GM18526 (cell line): ENCODE data around the gene PEPD.

Experiments used
- POLR2A ChIP-seq: IDR thresholded peaks from 3 replicates; pipeline ENCODE4 v1.6.1; 2011; ENCODE audit not compliant: insufficient read length; ENCODE audit errors: extremely low read depth

PEPD gene

GRCh38 chr19:33522371-33522662 lies 726 bp upstream of the PEPD start:
- TF ChIP-seq POLR2A, result no peak

- TF ChIP-seq POLR2A, result no peak
These were observed 629 bp downstream of the PEPD start for GRCh38 chr19:33520844-33521479.

DNA sequence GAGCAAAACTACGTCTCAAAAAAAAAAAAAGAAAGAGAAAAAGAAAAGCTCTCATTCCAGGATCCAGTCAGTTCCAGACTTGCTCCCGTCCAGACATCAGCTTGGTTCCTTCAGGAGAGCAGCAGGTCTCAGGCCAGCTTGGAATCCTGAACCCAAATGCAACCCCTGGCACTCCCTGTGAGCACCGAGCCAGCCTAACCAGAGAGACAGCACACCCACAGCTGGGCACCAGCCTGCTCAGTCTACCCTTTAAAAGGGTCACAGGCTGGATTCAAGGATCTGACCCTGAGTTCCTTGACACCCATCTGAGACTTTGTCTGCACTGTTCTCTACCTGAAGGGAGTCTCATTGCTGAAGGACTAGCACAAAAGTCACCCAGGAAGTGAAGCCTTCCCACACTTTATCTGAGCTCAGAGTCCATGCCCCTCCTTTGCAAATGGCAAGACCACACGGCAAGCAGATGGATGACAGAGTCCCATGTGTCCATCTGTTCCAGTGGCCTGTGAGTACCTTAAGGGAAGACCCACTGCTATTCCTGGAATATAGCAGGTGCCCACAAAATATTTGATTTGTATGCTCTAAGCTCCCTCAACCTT lies 1.4 kb downstream of the PEPD start:
- no peak for TF ChIP-seq POLR2A

DNA sequence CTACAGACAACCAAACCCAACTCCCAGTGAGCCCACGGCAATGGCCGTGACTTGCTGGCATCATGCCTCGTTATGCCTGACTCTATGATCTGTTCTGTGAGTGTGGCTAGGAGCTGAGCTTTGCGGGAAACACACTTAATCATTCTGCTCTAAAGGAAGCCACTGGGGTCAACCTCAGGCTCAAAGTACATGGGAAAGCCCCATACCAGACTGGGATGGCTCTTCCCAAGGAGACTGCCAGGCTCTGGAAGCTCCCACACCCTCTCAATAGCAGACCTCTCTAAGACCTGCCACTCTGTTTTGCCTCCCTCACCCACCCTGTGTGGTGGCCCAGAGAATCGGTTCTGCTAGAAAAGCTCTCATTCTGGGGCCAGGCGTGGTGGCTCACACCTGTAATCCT lies 2.2 kb downstream of the PEPD start:
- TF ChIP-seq POLR2A, result no peak

- TF ChIP-seq POLR2A, result no peak
These were observed 3.0 kb downstream of the PEPD start for GRCh38 chr19:33518541-33518940.

GRCh38 chr19:33517922-33518321 lies 3.7 kb downstream of the PEPD start:
- TF ChIP-seq POLR2A, result no peak

DNA sequence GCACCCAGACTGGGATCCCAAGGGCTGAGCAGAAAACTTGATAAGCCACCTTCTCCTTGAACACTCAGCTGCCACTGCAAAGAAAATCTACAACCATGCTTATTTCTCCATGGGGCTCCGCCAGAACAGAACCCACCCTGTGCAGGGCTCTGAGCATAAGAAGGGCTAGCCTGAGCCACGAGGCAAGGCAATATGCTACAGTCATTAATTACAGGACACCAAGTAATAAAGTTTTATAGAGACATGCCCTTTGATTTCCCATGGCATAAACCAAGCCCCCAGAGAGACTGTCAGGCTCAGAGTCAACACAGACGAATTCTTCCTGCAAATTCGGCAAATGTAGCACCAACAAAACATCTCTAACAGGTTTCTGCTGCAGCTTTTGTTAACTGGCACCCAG lies 5.7 kb downstream of the PEPD start:
- no peak for TF ChIP-seq POLR2A

- TF ChIP-seq POLR2A, result no peak
These were observed 6.6 kb downstream of the PEPD start for GRCh38 chr19:33514885-33515551.

GRCh38 chr19:33513424-33513823 lies 8.2 kb downstream of the PEPD start:
- no peak for TF ChIP-seq POLR2A

DNA sequence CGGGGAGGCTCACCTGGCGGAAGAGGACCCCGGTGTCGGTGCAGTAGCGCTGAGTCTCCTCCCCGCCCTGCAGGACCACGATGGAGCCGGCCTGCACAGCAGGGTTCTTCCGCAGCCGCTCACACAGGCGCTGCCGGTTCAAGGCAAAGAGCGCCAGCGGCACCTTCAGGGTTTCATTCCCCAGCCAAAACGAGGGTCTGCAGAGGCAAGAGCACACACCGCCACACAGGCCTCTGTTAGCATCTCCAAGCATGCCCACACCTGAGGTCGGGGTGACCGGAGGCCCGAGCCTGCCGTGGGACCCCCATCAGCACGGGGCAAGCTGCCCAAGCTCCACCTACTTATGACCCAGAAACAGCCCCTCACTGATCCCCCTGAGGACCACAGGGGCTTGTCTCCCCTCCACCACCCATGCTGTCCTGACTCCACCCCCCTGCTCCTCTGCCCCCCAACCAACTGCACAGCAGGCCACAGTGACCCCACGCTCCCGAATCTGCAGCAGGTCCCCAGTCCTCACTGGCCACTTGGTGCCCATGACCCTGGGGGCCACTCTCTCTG lies 8.9 kb downstream of the PEPD start:
- no peak for TF ChIP-seq POLR2A

GRCh38 chr19:33512021-33512420 lies 9.6 kb downstream of the PEPD start:
- TF ChIP-seq POLR2A, result no peak

DNA sequence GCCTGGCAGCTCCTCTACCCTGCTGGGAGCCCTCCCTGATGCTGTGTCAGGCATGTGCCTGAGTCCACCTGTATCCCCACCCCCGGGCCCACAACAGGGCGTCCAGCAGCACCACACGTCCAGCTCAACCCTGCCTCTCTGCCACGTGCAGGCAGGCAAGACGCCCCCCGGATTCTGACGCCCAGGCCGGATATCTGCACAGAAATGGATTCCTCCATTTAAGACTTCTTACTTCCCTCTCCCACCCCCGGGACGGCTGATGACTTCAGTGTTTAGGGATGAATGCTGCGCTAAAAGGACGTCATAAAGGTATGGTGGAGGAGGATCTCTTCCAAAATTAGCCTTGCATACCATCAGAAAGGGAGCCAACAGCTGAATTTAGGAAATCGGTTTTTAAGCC lies 10.2 kb downstream of the PEPD start:
- TF ChIP-seq POLR2A, result no peak

GRCh38 chr19:33510462-33511194 lies 11.0 kb downstream of the PEPD start:
- no peak for TF ChIP-seq POLR2A

- TF ChIP-seq POLR2A, result no peak
These were observed 11.8 kb downstream of the PEPD start for GRCh38 chr19:33509774-33510173.

DNA sequence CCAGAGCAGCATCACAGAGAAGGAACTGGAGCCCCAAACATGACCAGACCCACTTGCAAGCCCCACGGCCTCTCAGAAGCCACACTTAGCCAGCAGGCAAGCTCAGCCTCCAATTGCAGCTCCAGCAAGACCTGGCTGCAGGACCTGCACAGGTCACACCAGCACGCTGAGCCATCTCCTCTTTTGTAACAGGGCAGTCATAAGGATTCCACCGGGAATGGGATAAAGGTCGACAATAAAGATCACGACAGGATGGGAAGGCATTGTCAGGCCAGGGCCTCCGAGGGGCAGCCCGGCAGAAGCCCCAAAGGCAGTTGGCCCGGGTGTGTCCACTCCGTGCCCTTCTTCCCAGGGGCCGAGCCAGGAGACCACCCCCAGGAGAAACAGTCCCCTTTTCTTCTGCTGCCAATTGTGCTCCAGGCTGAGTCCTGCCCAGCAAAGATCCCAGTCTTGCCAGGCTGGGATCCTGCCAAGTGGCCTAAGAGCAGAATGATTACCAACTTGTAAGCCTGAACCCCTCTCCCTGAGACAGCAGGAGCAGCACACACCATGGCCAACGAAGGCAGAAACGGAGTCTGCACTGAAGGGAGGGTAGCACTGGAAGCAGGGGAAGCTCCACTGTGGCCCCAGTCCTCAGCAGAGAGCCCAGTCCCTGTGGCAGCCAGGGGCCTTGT lies 12.5 kb downstream of the PEPD start:
- no peak for TF ChIP-seq POLR2A
